OCI-LY1 (cell line): Measurements from ENCODE around the gene MMP25.

ENCODE experiments used
- H2AFZ ChIP-seq: fragments of 200-600 bp; sonication (generic), shearing (Covaris generic); 2 replicates; pipeline ENCODE4 v1.6.0; 2014; ENCODE audit warnings: antibody characterized with exemption, mild to moderate bottlenecking, low read length
- H3F3A ChIP-seq: fragments of 200-600 bp; sonication (generic), shearing (Covaris generic); 2 replicates; pipeline ENCODE4 v1.6.0; 2014; ENCODE audit warnings: mild to moderate bottlenecking, antibody characterized with exemption, low read length, moderate library complexity; ENCODE audit not compliant: insufficient read depth
- H3K27ac ChIP-seq: fragments of 200-600 bp; sonication (generic); 2 replicates; pipeline ENCODE4 v1.5.1; 2014; ENCODE audit warnings: low read length, mixed run types, mild to moderate bottlenecking, low read depth; ENCODE audit not compliant: poor library complexity, severe bottlenecking
- H3K27me3 ChIP-seq: fragments of 200-600 bp; sonication (generic); 2 replicates; pipeline ENCODE4 v1.6.0; 2014; ENCODE audit warnings: antibody characterized with exemption, mild to moderate bottlenecking, low read length, moderate library complexity; ENCODE audit not compliant: insufficient read depth
- H3K36me3 ChIP-seq: fragments of 200-600 bp; sonication (generic); 2 replicates; pipeline ENCODE4 v1.6.1; 2014; ENCODE audit warnings: mild to moderate bottlenecking, antibody characterized with exemption, low read length, moderate library complexity, mixed read lengths; ENCODE audit not compliant: insufficient read depth
- H3K4me1 ChIP-seq: fragments of 200-600 bp; sonication (generic); 2 replicates; pipeline ENCODE4 v1.5.1; 2014; ENCODE audit warnings: mild to moderate bottlenecking, low read length, moderate library complexity; ENCODE audit not compliant: insufficient read depth, severe bottlenecking
- H3K4me2 ChIP-seq: fragments of 200-600 bp; sonication (generic), shearing (Covaris generic); 2 replicates; pipeline ENCODE4 v1.6.1; 2014; ENCODE audit warnings: low read length
- H3K4me3 ChIP-seq: fragments of 200-600 bp; sonication (generic); 2 replicates; pipeline ENCODE4 v1.5.1; 2014; ENCODE audit warnings: low read length, low read depth, mild to moderate bottlenecking, mixed read lengths; ENCODE audit not compliant: poor library complexity, severe bottlenecking
- H3K79me2 ChIP-seq: fragments of 200-600 bp; shearing (Covaris generic); 2 replicates; pipeline ENCODE4 v1.6.1; 2016; ENCODE audit warnings: mixed run types, low read length, mixed read lengths; ENCODE audit not compliant: insufficient read depth
- H3K9ac ChIP-seq: fragments of 200-600 bp; sonication (generic), shearing (Covaris generic); 2 replicates; pipeline ENCODE4 v1.6.1; 2014; ENCODE audit warnings: mild to moderate bottlenecking, low read length, mixed read lengths
- H3K9me2 ChIP-seq: fragments of 200-600 bp; sonication (generic), shearing (Covaris generic); 2 replicates; pipeline ENCODE4 v1.6.1; 2014; ENCODE audit warnings: low read depth, mild to moderate bottlenecking, low read length, mixed read lengths
- H3K9me3 ChIP-seq: fragments of 200-600 bp; shearing (Covaris generic); 2 replicates; pipeline ENCODE4 v1.6.1; 2014; ENCODE audit warnings: low read length, mixed read lengths
- H4K20me1 ChIP-seq: fragments of 200-600 bp; sonication (generic), shearing (Covaris generic); 2 replicates; pipeline ENCODE4 v1.6.0; 2016; ENCODE audit warnings: mild to moderate bottlenecking, low read length; ENCODE audit not compliant: insufficient read depth
- EZH2 ChIP-seq: fragments of 200-600 bp; sonication (generic), shearing (Covaris generic); IDR thresholded peaks from 2 replicates; pipeline ENCODE4 v1.8.0; 2017; ENCODE audit warnings: borderline replicate concordance, mixed run types, mild to moderate bottlenecking, antibody characterized with exemption, low read length, moderate library complexity, mixed read lengths
- TF ChIP-seq, protein P1 (sequence below): fragments of 200-600 bp; sonication (generic), shearing (Covaris generic); IDR thresholded peaks from 2 replicates; pipeline ENCODE4 v1.5.1; 2017; ENCODE audit warnings: mild to moderate bottlenecking, antibody characterized with exemption, low read length, moderate library complexity, mixed read lengths

Gene MMP25

DNA sequence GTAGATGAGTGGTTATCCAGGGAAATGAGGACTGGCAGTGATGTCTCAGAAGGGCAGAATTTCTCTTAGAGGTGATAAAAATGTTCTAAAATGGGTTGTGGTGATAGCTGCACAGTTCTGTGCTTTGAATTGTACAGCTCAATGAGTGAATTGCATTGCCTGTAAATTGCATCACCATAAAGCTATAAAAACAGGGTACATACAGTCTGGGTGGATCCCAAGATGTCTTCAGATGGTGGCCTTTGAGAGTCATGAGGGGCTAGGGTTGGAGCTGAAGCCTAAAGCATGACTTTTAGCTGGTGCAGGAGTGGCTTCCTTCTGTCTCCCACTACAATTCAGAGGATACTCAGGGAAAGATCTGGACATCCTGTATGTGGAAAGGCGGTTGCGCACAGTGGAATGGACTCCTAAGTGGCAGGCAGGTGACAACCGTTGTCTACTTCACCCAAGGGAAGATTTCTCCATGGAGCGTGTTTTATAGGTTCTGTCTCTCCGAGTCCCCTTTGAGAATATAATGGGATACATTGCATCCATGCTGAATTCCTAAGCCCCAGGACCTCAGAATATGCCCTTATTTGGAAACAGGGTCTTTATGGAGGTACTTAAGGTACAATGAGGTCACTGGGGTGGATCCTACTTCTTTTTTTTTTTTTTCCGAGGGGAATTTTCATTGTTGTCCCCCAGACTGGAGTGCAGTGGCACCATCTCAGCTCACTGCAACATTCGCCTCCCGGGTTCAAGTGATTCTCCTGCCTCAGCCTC lies 17.4 kb downstream of the MMP25 start:
- Histone ChIP-seq H3K9me2 (no peaks in the 10 kb centered on the region), H3K27me3 (no peaks in the 10 kb centered on the region; the same call in 1 of the 2 replicates)

DNA sequence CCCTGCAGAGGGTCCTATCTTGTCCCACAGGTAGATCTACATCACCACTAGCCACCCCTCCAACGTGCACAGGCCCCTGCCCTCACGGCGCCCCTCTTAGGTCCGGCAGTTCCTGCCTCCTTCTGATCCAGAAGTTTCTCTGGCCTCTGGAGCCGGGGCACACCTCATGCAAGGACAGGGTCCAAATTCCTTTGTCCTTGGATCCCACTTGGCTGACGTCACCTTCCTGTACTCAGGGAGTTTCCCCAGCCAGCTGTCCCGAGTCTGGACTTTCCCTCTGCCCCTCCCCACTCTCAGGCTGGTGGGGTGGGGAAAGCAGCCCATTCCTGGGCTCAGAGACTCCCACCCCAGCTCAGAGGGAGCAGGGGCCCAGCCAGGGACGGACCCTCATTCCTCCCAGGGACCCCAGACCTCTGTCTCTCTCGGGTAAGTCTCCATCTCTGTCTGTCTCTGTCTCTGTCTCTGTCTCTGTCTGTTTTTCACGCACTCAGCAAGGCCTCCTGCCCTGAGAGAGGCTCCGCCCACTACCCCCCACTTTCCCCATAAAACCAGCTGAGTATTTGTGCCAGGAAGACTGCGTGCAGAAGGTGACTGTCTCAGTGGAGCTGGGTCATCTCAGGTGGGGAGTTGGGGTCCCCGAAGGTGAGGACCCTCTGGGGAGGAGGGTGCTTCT lies 18.8 kb downstream of the MMP25 start, which contains the start of gene IL32:
IL32 (plus strand) TSS at position 572 of the 673 bp plus-strand sequence. CDS start 172 bp downstream, outside the sequence.
- H3K9ac ChIP-seq = no peak within 1 kb of the TSS
- no peak for TF ChIP-seq EZH2
- TF ChIP-seq, protein P1, sequence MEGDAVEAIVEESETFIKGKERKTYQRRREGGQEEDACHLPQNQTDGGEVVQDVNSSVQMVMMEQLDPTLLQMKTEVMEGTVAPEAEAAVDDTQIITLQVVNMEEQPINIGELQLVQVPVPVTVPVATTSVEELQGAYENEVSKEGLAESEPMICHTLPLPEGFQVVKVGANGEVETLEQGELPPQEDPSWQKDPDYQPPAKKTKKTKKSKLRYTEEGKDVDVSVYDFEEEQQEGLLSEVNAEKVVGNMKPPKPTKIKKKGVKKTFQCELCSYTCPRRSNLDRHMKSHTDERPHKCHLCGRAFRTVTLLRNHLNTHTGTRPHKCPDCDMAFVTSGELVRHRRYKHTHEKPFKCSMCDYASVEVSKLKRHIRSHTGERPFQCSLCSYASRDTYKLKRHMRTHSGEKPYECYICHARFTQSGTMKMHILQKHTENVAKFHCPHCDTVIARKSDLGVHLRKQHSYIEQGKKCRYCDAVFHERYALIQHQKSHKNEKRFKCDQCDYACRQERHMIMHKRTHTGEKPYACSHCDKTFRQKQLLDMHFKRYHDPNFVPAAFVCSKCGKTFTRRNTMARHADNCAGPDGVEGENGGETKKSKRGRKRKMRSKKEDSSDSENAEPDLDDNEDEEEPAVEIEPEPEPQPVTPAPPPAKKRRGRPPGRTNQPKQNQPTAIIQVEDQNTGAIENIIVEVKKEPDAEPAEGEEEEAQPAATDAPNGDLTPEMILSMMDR = no peak
- H3K36me3 ChIP-seq = no peaks in the 10 kb centered on the region; the same call in 1 of the 2 replicates
- H2AFZ ChIP-seq = no peak within 1 kb of the TSS
- no peaks in the 10 kb centered on the region for H3K79me2 ChIP-seq
- H3F3A ChIP-seq = no peaks in the 10 kb centered on the region
- no peak within 1 kb of the TSS for H3K4me3 ChIP-seq
- no peaks in the 10 kb centered on the region for H3K9me2 ChIP-seq
- H3K27me3 ChIP-seq = no peaks in the 10 kb centered on the region; the same call in 1 of the 2 replicates
- H3K9me3 ChIP-seq = no peaks in the 10 kb centered on the region
- H4K20me1 ChIP-seq = no peaks in the 10 kb centered on the region
- H3K4me1 ChIP-seq = no peaks in the 10 kb centered on the region
- no peak within 1 kb of the TSS for H3K27ac ChIP-seq
- H3K4me2 ChIP-seq = no peak within 1 kb of the TSS

More for the DNA sequence above, 17.4 kb downstream of the MMP25 start:
- no peak overlapping the region for H3K9ac ChIP-seq
- H3F3A ChIP-seq = no peaks in the 10 kb centered on the region
- no peaks in the 10 kb centered on the region for H3K9me3 ChIP-seq
- no peak overlapping the region for H3K4me3 ChIP-seq
- TF ChIP-seq, protein P1 = no peak
- TF ChIP-seq EZH2 = no peak
- H4K20me1 ChIP-seq = no peaks in the 10 kb centered on the region
- H3K36me3 ChIP-seq = no peaks in the 10 kb centered on the region
- H3K27ac ChIP-seq = no peak overlapping the region
- no peak overlapping the region for H2AFZ ChIP-seq
- no peaks in the 10 kb centered on the region for H3K79me2 ChIP-seq
- peaks cover 5% of the 10 kb centered on the region for H3K4me1 ChIP-seq
- no peak overlapping the region for H3K4me2 ChIP-seq

DNA sequence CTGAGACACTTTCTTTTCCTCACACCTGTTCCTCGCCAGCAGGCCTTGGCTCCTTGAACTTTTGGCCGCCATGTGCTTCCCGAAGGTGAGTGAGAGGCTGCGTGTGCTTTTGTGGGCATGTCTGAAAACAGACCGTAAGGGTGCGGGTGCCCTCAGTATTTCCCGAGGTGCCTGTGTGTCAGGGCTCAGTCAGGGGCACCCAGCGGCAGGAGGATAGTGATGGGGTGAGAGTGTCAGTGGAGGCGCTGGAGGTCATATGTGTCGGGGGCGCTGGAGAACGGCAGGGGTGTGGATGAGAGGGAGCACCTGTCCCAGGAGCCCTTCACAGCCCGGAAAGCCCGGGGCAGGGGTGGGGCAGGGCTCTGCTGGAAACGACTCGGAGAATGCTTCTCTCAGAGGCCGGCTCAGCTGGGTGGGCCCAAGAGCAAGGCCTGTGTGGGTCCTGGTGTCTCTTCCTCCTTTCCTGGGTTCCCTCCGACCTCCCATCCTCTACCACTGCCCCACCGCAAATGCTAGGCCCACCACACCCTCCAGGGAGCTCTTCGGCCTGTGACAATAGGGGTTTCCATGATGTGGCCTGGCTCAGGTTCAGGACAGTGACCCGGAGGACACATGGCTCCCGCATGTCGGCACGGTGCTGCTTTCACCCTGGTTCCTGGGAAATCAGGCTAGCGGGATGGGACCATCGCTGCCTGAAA lies 19.5 kb downstream of the MMP25 start:
- no peak overlapping the region for H3K4me2 ChIP-seq
- H3F3A ChIP-seq = no peaks in the 10 kb centered on the region
- H3K9ac ChIP-seq = no peak overlapping the region
- no peak overlapping the region for H3K27ac ChIP-seq
- H3K9me2 ChIP-seq = no peaks in the 10 kb centered on the region
- TF ChIP-seq, protein P1 = no peak
- TF ChIP-seq EZH2 = no peak
- H3K9me3 ChIP-seq = no peaks in the 10 kb centered on the region
- no peaks in the 10 kb centered on the region for H3K4me1 ChIP-seq
- H4K20me1 ChIP-seq = no peaks in the 10 kb centered on the region
- no peaks in the 10 kb centered on the region; the same call in 1 of the 2 replicates for H3K36me3 ChIP-seq
- no peaks in the 10 kb centered on the region; the same call in 1 of the 2 replicates for H3K27me3 ChIP-seq
- H2AFZ ChIP-seq = no peak overlapping the region
- no peaks in the 10 kb centered on the region for H3K79me2 ChIP-seq
- H3K4me3 ChIP-seq = no peak overlapping the region
